ENCODE results near the gene PICK1. TPM values are rescaled to one million over a fixed set of nuclear protein-coding genes. Genes with fewer than 3 reads are reported as not detected.
A peak's percentile ranks its signal among the peaks of the same experiment; 100 is the strongest.

The PICK1 gene
- total and polyA plus RNA-seq, 2 donors from 2014 or later = 28.4 to 43.4 TPM

DNA sequence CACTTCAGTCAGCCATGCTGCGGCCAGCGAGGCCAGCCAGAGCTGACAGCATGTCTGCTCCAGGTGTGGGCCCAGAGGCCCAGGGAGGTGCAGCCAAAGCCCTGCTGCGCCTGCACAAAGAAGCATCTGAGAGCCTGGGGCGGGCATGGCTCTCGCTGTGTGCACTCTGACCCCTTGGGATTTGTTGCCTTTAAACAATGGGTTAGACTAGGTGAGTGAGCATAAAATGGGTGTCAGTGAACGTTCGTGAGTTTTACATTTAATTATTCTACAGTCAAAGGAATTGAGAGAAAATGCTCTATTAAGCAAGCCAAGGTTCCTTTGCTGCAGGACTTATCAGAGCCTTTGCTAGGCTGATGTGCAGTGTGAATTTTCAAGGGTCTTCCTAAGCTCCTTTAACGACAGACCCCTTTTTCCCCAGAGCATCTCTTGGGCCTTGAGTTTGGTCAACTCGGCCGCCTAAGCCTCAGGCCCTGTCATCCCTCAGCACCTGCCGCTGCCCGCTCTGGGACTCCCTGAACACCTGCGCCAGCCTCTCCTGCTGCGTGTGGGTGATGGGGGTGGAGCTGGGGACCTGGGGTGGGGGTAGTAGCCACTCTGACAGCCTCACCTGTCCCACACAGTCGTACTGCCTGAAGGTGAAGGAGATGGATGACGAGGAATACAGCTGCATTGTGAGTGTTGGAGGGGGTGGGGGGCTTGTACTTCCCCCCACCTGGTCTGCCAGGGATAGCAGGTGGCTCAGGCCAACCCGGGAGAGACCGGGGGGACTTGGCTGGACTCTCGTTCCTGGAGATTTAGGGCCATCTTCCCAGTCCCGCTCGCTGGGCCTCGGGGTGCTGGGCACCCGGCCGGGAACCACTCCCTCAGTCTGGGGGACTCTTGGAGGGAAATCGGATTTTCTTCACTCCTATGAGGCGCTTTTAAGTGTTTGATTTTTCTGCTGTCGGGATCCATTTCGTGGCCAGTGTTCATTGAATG lies 16.2 kb downstream of the PICK1 start:
- no peaks in the 10 kb centered on the region for H3K9me3 ChIP-seq (ENCODE audit: control insufficient read depth in 2 of 3, insufficient read depth in 1 of 3, low read length in 3 of 3)
- H3K4me1 ChIP-seq (ENCODE audit: control insufficient read depth in 2 of 3, insufficient read depth in 2 of 3, low read depth in 1 of 3, low read length in 3 of 3) = peaks cover 0 to 3% (median 0%) of the 10 kb centered on the region in 3 donors
- H3K27ac ChIP-seq (ENCODE audit: low read depth in 2 of 2, low read length in 2 of 2) = no peak overlapping the region
- no peaks in the 10 kb centered on the region for H3K27me3 ChIP-seq (ENCODE audit: control insufficient read depth, insufficient read depth, low read length)
- intact Hi-C loops (cut with DNase I) = no loop called here
- H3K36me3 ChIP-seq (ENCODE audit: control insufficient read depth in 2 of 3, insufficient read depth in 3 of 3, low read length in 3 of 3) = peaks cover 0 to 33% (median 15%) of the 10 kb centered on the region in 3 donors
- DNase-seq (peak in 1 of 5 donors; percentile 56), FAIRE-seq (no peak)
- TF ChIP-seq, protein P1, sequence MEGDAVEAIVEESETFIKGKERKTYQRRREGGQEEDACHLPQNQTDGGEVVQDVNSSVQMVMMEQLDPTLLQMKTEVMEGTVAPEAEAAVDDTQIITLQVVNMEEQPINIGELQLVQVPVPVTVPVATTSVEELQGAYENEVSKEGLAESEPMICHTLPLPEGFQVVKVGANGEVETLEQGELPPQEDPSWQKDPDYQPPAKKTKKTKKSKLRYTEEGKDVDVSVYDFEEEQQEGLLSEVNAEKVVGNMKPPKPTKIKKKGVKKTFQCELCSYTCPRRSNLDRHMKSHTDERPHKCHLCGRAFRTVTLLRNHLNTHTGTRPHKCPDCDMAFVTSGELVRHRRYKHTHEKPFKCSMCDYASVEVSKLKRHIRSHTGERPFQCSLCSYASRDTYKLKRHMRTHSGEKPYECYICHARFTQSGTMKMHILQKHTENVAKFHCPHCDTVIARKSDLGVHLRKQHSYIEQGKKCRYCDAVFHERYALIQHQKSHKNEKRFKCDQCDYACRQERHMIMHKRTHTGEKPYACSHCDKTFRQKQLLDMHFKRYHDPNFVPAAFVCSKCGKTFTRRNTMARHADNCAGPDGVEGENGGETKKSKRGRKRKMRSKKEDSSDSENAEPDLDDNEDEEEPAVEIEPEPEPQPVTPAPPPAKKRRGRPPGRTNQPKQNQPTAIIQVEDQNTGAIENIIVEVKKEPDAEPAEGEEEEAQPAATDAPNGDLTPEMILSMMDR (IDR thresholded peaks at IDR 0.05; ENCODE audit: borderline replicate concordance, extremely low read depth, insufficient read depth) = no peak
- H3K9ac ChIP-seq (ENCODE audit: low read length in 3 of 3) = no peak overlapping the region
- H3K4me3 ChIP-seq (ENCODE audit: low read length in 3 of 3) = no peak overlapping the region

DNA sequence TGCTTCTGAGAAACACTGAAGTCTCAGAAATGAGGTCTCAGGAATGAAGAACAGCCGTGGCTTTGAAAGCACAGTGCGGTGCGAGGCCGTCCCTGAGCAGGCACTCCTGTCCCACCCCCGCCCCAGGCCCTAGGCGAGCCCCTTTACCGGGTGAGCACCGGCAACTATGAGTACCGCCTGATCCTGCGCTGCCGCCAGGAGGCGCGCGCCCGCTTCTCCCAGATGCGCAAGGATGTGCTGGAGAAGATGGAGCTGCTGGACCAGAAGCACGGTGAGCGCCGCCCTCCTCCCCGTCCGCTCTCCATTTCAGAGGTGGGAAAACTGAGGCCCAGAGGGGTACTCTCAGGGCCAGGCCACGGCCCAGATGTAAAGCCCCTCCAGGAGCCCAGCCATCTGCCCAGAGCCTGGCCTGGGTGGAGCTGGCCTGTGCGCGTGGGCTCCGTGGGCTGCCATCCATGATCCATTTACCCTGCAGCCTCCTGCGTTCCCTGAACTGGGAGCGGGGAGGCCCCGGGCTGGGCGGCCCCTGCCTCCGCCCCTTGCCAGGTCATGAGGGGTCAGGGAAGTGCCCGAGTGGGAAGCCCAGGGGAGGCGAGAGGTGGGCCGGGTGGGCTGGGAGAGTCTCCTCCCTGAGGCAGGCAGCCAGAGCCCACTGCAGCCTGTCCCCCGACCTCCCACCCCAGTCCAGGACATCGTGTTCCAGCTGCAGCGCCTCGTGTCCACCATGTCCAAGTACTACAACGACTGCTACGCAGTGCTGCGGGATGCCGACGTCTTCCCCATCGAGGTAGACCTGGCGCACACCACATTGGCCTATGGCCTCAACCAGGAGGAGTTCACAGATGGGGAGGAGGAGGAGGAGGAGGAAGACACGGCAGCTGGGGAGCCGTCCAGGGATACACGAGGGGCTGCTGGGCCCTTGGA lies 17.2 kb downstream of the PICK1 start:
- Histone ChIP-seq H3K27ac (ENCODE audit: low read depth in 2 of 2, low read length in 2 of 2) (no peak overlapping the region), H3K9me3 (ENCODE audit: control insufficient read depth in 2 of 3, insufficient read depth in 1 of 3, low read length in 3 of 3) (no peaks in the 10 kb centered on the region), H3K36me3 (ENCODE audit: control insufficient read depth in 2 of 3, insufficient read depth in 3 of 3, low read length in 3 of 3) (peaks cover 0 to 27% (median 15%) of the 10 kb centered on the region in 3 donors), H3K4me3 (ENCODE audit: low read length in 3 of 3) (no peak overlapping the region), H3K9ac (ENCODE audit: low read length in 3 of 3) (no peak overlapping the region), H3K27me3 (ENCODE audit: control insufficient read depth, insufficient read depth, low read length) (no peaks in the 10 kb centered on the region), H3K4me1 (ENCODE audit: control insufficient read depth in 2 of 3, insufficient read depth in 2 of 3, low read depth in 1 of 3, low read length in 3 of 3) (no peaks in the 10 kb centered on the region)
- intact Hi-C loops (cut with DNase I) = no loop called here
- DNase-seq = peak in 4 of 5 donors; percentile 47 to 63 (median 61)
- TF ChIP-seq, protein P1 (IDR thresholded peaks at IDR 0.05; ENCODE audit: borderline replicate concordance, extremely low read depth, insufficient read depth) = no peak
- no peak for FAIRE-seq

DNA sequence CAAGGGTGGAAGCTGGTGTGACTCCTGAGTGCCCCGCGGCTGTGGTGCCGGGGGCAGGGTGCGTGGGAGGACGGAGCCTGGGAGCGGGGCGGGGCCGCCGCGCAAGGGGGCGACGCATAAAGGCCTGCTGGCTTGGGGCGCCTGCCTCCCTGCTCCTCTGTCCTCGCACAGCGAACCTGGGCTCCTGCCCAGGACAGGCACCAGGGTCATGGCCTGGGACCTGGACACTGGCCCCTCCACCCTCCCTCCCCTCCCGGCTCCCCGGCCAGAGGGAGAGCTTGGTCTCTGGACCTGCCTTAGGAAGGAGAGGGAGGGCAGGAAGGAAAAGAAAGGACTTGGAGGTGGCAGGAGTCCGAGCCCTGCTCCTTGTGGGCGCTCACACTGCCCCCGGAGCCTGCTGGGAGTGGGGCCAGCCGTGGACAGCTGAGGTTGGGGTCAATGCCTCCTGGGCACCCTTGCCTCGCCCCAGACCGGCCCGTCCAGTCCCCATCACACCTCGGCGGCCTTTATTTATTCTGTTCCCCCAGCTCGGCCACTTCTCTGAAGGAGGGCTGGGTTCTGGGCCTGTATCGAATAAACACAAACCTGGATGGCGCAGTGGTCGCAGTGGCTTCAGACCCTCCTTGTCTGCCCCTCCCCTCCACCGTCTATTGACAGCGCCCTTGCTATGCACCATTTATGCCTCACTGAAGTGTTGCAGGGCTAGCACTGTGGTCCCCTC lies 18.1 kb downstream of the PICK1 start:
- intact Hi-C loops (cut with DNase I) = no loop called here
- H3K4me1 ChIP-seq (ENCODE audit: control insufficient read depth in 2 of 3, insufficient read depth in 2 of 3, low read depth in 1 of 3, low read length in 3 of 3) = no peaks in the 10 kb centered on the region
- DNase-seq = peak in 1 of 5 donors; percentile 48
- TF ChIP-seq, protein P1 (IDR thresholded peaks at IDR 0.05; ENCODE audit: borderline replicate concordance, extremely low read depth, insufficient read depth) = no peak
- no peak overlapping the region for H3K9ac ChIP-seq (ENCODE audit: low read length in 3 of 3)
- no peak overlapping the region for H3K27ac ChIP-seq (ENCODE audit: low read depth in 2 of 2, low read length in 2 of 2)
- H3K36me3 ChIP-seq (ENCODE audit: control insufficient read depth in 2 of 3, insufficient read depth in 3 of 3, low read length in 3 of 3) = peaks cover 0 to 19% (median 12%) of the 10 kb centered on the region in 3 donors
- no peaks in the 10 kb centered on the region for H3K9me3 ChIP-seq (ENCODE audit: control insufficient read depth in 2 of 3, insufficient read depth in 1 of 3, low read length in 3 of 3)
- no peaks in the 10 kb centered on the region for H3K27me3 ChIP-seq (ENCODE audit: control insufficient read depth, insufficient read depth, low read length)
- no peak overlapping the region for H3K4me3 ChIP-seq (ENCODE audit: low read length in 3 of 3)
- no peak for FAIRE-seq
